HEK293 (cell line): ENCODE results near the gene THAP11.

Experiments
- CTCF ChIA-PET: fragments of 350-600 bp; formaldehyde crosslinking; extraction: SDS; loops from one replicate; lab custom pipeline; 2021; ENCODE audit warnings: antibody characterized with exemption; lab: Yijun Ruan, JAX
- POLR2A ChIA-PET: fragments of 300-600 bp; formaldehyde crosslinking; extraction: SDS; loops from one replicate; lab custom pipeline; 2020; ENCODE audit warnings: antibody characterized with exemption, inconsistent platforms; lab: Yijun Ruan, JAX
- H3K27ac ChIP-seq: fragments of 200-500 bp; sonication (Bioruptor generic); 2 replicates; pipeline ENCODE4 v1.5.1; 2014; ENCODE audit warnings: low read depth, low read length, control low read depth, inconsistent platforms; ENCODE audit errors: extremely low read depth
- H3K36me3 ChIP-seq, 2 experiments: fragments of 200-500 bp in 1 of 2; sonication (Bioruptor generic) in 1 of 2; 1 replicate in 1 of 2; 2 replicates in 1 of 2; pipeline ENCODE4 v1.5.1; 2014 to 2017; ENCODE audit warnings: inconsistent platforms in 2 of 2, low read length in 2 of 2; ENCODE audit not compliant: control insufficient read depth in 2 of 2, insufficient read depth in 1 of 2
- H3K4me1 ChIP-seq: fragments of 200-500 bp; sonication (Bioruptor generic); 2 replicates; pipeline ENCODE4 v1.5.1; 2014; ENCODE audit warnings: mild to moderate bottlenecking, low read length, inconsistent platforms; ENCODE audit not compliant: control insufficient read depth, insufficient read depth
- H3K4me3 ChIP-seq: 2 replicates; pipeline ENCODE4 v1.5.1; 2011; ENCODE audit warnings: low read depth, mild to moderate bottlenecking, control low read depth, low read length, moderate library complexity
- H3K9me3 ChIP-seq: fragments of 200-500 bp; sonication (Bioruptor generic); 2 replicates; pipeline ENCODE4 v1.5.1; 2014; ENCODE audit warnings: low read depth, low read length, inconsistent platforms; ENCODE audit not compliant: control insufficient read depth, insufficient read depth
- BCL11A ChIP-seq: fragments of 450-650 bp; formaldehyde crosslinking; IDR thresholded peaks from 2 replicates; pipeline ENCODE4 v1.5.1; 2016; ENCODE audit warnings: low read depth, missing biosample characterization, missing genetic modification characterization
- CTCF ChIP-seq: fragments of 450-650 bp; formaldehyde crosslinking; IDR thresholded peaks from 2 replicates; pipeline ENCODE4 v1.5.1; 2016; ENCODE audit warnings: missing biosample characterization, missing genetic modification characterization
- ELK4 ChIP-seq: IDR thresholded peaks from 2 replicates; pipeline ENCODE4 v1.6.1; 2011; ENCODE audit warnings: mild to moderate bottlenecking, low read depth, low read length, borderline replicate concordance
- KLF17 ChIP-seq: fragments of 450-650 bp; formaldehyde crosslinking; IDR thresholded peaks from 2 replicates; pipeline ENCODE4 v1.5.1; 2016; ENCODE audit warnings: missing biosample characterization, missing genetic modification characterization
- KLF7 ChIP-seq: fragments of 450-650 bp; formaldehyde crosslinking; IDR thresholded peaks from 2 replicates; pipeline ENCODE4 v1.5.1; 2016; ENCODE audit warnings: missing biosample characterization, missing genetic modification characterization, borderline replicate concordance
- MYNN ChIP-seq: fragments of 450-650 bp; formaldehyde crosslinking; IDR thresholded peaks from 2 replicates; pipeline ENCODE4 v1.5.1; 2016; ENCODE audit warnings: missing biosample characterization, missing genetic modification characterization, borderline replicate concordance
- PATZ1 ChIP-seq: fragments of 450-650 bp; formaldehyde crosslinking; IDR thresholded peaks from 2 replicates; pipeline ENCODE4 v1.5.1; 2016; ENCODE audit warnings: missing biosample characterization, missing genetic modification characterization
- PRDM10 ChIP-seq: fragments of 450-650 bp; formaldehyde crosslinking; IDR thresholded peaks from 2 replicates; pipeline ENCODE4 v1.5.1; 2016; ENCODE audit warnings: missing biosample characterization, missing genetic modification characterization
- SCRT1 ChIP-seq: fragments of 450-650 bp; formaldehyde crosslinking; IDR thresholded peaks from 2 replicates; pipeline ENCODE4 v1.5.1; 2016; ENCODE audit warnings: missing biosample characterization, missing genetic modification characterization, borderline replicate concordance
- SCRT2 ChIP-seq: fragments of 450-650 bp; formaldehyde crosslinking; IDR thresholded peaks from 2 replicates; pipeline ENCODE4 v1.5.1; 2016; ENCODE audit warnings: missing biosample characterization, missing genetic modification characterization
- YY2 ChIP-seq: fragments of 450-650 bp; formaldehyde crosslinking; IDR thresholded peaks from 2 replicates; pipeline ENCODE4 v1.5.1; 2016; ENCODE audit warnings: missing biosample characterization, missing genetic modification characterization
- ZBTB17 ChIP-seq: fragments of 450-650 bp; formaldehyde crosslinking; IDR thresholded peaks from 2 replicates; pipeline ENCODE4 v1.5.1; 2016; ENCODE audit warnings: missing biosample characterization, missing genetic modification characterization
- ZBTB21 ChIP-seq: fragments of 450-650 bp; formaldehyde crosslinking; IDR thresholded peaks from 2 replicates; pipeline ENCODE4 v1.5.1; 2017; ENCODE audit warnings: missing biosample characterization, missing genetic modification characterization
- ZBTB44 ChIP-seq: fragments of 450-650 bp; IDR thresholded peaks from 2 replicates; pipeline ENCODE4 v1.5.1; 2018; ENCODE audit warnings: missing biosample characterization, mild to moderate bottlenecking, missing genetic modification characterization
- ZBTB7A ChIP-seq: fragments of 450-650 bp; formaldehyde crosslinking; IDR thresholded peaks from 2 replicates; pipeline ENCODE4 v1.5.1; 2016; ENCODE audit warnings: low read depth, missing biosample characterization, missing genetic modification characterization
- ZEB2 ChIP-seq: fragments of 450-650 bp; formaldehyde crosslinking; IDR thresholded peaks from 2 replicates; pipeline ENCODE4 v1.5.1; 2016; ENCODE audit warnings: missing biosample characterization, missing genetic modification characterization
- ZNF140 ChIP-seq: fragments of 450-650 bp; formaldehyde crosslinking; IDR thresholded peaks from 2 replicates; pipeline ENCODE4 v1.5.1; 2016; ENCODE audit warnings: missing biosample characterization, missing genetic modification characterization
- ZNF184 ChIP-seq: fragments of 450-650 bp; IDR thresholded peaks from 2 replicates; pipeline ENCODE4 v1.5.1; 2018; ENCODE audit warnings: missing biosample characterization, mild to moderate bottlenecking, missing genetic modification characterization
- ZNF19 ChIP-seq: fragments of 450-650 bp; formaldehyde crosslinking; IDR thresholded peaks from 2 replicates; pipeline ENCODE4; 2016; ENCODE audit warnings: missing biosample characterization, missing genetic modification characterization, low read depth
- ZNF2 ChIP-seq: fragments of 450-650 bp; formaldehyde crosslinking; IDR thresholded peaks from 2 replicates; pipeline ENCODE4 v1.5.1; 2016; ENCODE audit warnings: missing biosample characterization, missing genetic modification characterization
- ZNF37A ChIP-seq: fragments of 450-650 bp; IDR thresholded peaks from 2 replicates; pipeline ENCODE4 v1.5.1; 2018; ENCODE audit warnings: missing biosample characterization, missing genetic modification characterization
- ZNF394 ChIP-seq: fragments of 450-650 bp; formaldehyde crosslinking; IDR thresholded peaks from 2 replicates; pipeline ENCODE4 v1.5.1; 2016; ENCODE audit warnings: missing biosample characterization, missing genetic modification characterization, mild to moderate bottlenecking, moderate library complexity, borderline replicate concordance
- ZNF433 ChIP-seq: fragments of 450-650 bp; formaldehyde crosslinking; IDR thresholded peaks from 2 replicates; pipeline ENCODE4 v1.5.1; 2016; ENCODE audit warnings: missing biosample characterization, missing genetic modification characterization, low read depth
- ZNF529 ChIP-seq: fragments of 450-650 bp; formaldehyde crosslinking; IDR thresholded peaks from 2 replicates; pipeline ENCODE4 v1.5.1; 2017; ENCODE audit warnings: missing genetic modification characterization, missing biosample characterization; ENCODE audit not compliant: insufficient replicate concordance
- ZNF600 ChIP-seq: fragments of 450-650 bp; formaldehyde crosslinking; IDR thresholded peaks from 2 replicates; pipeline ENCODE4 v1.5.1; 2016; ENCODE audit warnings: missing biosample characterization, missing genetic modification characterization
- ZNF654 ChIP-seq: fragments of 450-650 bp; formaldehyde crosslinking; IDR thresholded peaks from 2 replicates; pipeline ENCODE4 v1.5.1; 2016; ENCODE audit warnings: low read depth, missing biosample characterization, missing genetic modification characterization
- ZNF660 ChIP-seq: fragments of 450-650 bp; IDR thresholded peaks from 2 replicates; pipeline ENCODE4 v1.5.1; 2018; ENCODE audit warnings: missing biosample characterization, mild to moderate bottlenecking, missing genetic modification characterization

The THAP11 gene

GRCh38 chr16:67883872-67884261 is 41.7 kb downstream of the THAP11 start:
- Histone ChIP-seq H3K9me3 (no peaks in the 10 kb centered on the region), H3K4me1 (peaks cover 3% of the 10 kb centered on the region; the same call in 1 of the 2 replicates), H3K27ac (no peak overlapping the region), H3K36me3 (peaks cover 0 to 68% of the 10 kb centered on the region in 2 experiments; a peak in 1 of 3 replicates), H3K4me3 (no peak overlapping the region)
- TF ChIP-seq ZBTB21 (no peak), KLF17 (tag by site-specific recombination) (0 out of 2 replicates have a peak, but pooled peaks have one; percentile 21), ZBTB7A (tag by site-specific recombination) (no peak), ZNF140 (tag by site-specific recombination) (no peak), MYNN (tag by site-specific recombination) (no peak), SCRT2 (peak; percentile 100), SCRT1 (peak; percentile 100), ZNF37A (tag by site-specific recombination) (no peak), ZNF2 (peak; percentile 81), ZNF660 (tag by site-specific recombination) (no peak), ZBTB44 (tag by site-specific recombination) (0 out of 2 replicates have a peak, but pooled peaks have one; percentile 14), PATZ1 (tag by site-specific recombination) (peak; percentile 40), ZBTB17 (tag by site-specific recombination) (0 out of 2 replicates have a peak, but pooled peaks have one; percentile 11), YY2 (tag by site-specific recombination) (no peak), ZNF654 (tag by site-specific recombination) (peak; percentile 56), KLF7 (tag by site-specific recombination) (no peak), ZNF433 (tag by site-specific recombination) (no peak), CTCF (peak; percentile 94), ZNF600 (tag by site-specific recombination) (0 out of 2 replicates have a peak, but pooled peaks have one; percentile 22), PRDM10 (0 out of 2 replicates have a peak, but pooled peaks have one; percentile 12), BCL11A (tag by site-specific recombination) (no peak), ZNF394 (tag by site-specific recombination) (no peak), ELK4 (no peak), ZNF184 (no peak), ZNF529 (no peak), ZEB2 (peak; percentile 71; the same call in 1 of the 2 replicates), ZNF19 (tag by site-specific recombination) (no peak)
- ChIA-PET POLR2A (interaction anchor here (0.6 to 2.4 kb wide), 5 partner anchors 9 to 51 kb away, joined by 3 to 16 read pairs (median 4); partner anchors contain the start of genes EDC4, NUTF2 and PSKH1), CTCF (interaction anchor here (0.6 to 4.2 kb wide), 38 partner anchors 8 to 404 kb away, joined by 3 to 62 read pairs (median 5); partner anchors contain the start of genes EDC4, NUTF2, PSKH1 and PSMB10)
